Sigmoid colon (tissue), 7 donors: ENCODE data around the gene PIGM. TPM values are rescaled to one million over a fixed set of nuclear protein-coding genes. Genes with fewer than 3 reads are reported as not detected.

Source experiments
- DNase-seq: peaks from one replicate; pipeline ENCODE4 v3.0.0-alpha.2; 2019
- H3K27ac ChIP-seq, 4 donors: fragments of 200-600 bp; sonication (generic); one replicate each; pipeline ENCODE4 v1.5.1; 2016 to 2019; ENCODE audit warnings: mild to moderate bottlenecking in 1 of 4
- H3K27me3 ChIP-seq, 3 donors: fragments of 200-600 bp; sonication (generic); one replicate each; pipeline ENCODE4 v1.5.1; 2019; ENCODE audit warnings: mild to moderate bottlenecking in 1 of 3
- H3K36me3 ChIP-seq, 4 donors: fragments of 200-600 bp; sonication (generic); one replicate each; pipeline ENCODE4 v1.5.1; 2016 to 2019
- H3K4me1 ChIP-seq, 4 donors: fragments of 200-600 bp; sonication (generic); one replicate each; pipeline ENCODE4 v1.5.1; 2017 to 2019
- H3K4me3 ChIP-seq, 4 donors: fragments of 200-600 bp; sonication (generic); one replicate each; pipeline ENCODE4 v1.5.1; 2017 to 2019; ENCODE audit warnings: mild to moderate bottlenecking in 2 of 4, moderate library complexity in 1 of 4
- H3K9me3 ChIP-seq, 4 donors: fragments of 200-600 bp in 3 of 4; sonication (generic) in 3 of 4; one replicate each; pipeline versions ENCODE4 v1.5.1 to v1.6.1; 2013 to 2019
- CTCF ChIP-seq, 4 experiments: fragments of 450-650 bp in 3 of 4; fragments of 200-600 bp in 1 of 4; IDR thresholded peaks; one replicate each; pipeline ENCODE4 v1.5.1; 2016 to 2019; ENCODE audit warnings: antibody characterized with exemption in 4 of 4, mild to moderate bottlenecking in 3 of 4, moderate library complexity in 2 of 4
- EP300 ChIP-seq, 4 donors: sonication (generic); formaldehyde crosslinking; IDR thresholded peaks; one replicate each; pipeline ENCODE4 v1.6.1; 2017; ENCODE audit warnings: antibody characterized with exemption in 4 of 4
- POLR2A ChIP-seq, 2 donors: fragments of 450-650 bp; IDR thresholded peaks; one replicate each; pipeline ENCODE4 v1.6.1; 2016; ENCODE audit warnings: antibody characterized with exemption in 2 of 2, mild to moderate bottlenecking in 2 of 2, moderate library complexity in 2 of 2
- POLR2AphosphoS5 ChIP-seq, 4 donors: sonication (generic); formaldehyde crosslinking; IDR thresholded peaks; one replicate each; pipeline ENCODE4 v1.6.1; 2017; ENCODE audit warnings: antibody characterized with exemption in 4 of 4
- WGBS, 2 donors: extraction: QIAGEN DNeasy Blood & Tissue Kit; methylation state at CpG; one replicate each; pipeline ENCODE4 v1.1.7; 2013; 5-methylcytosine and 5-hydroxymethylcytosine counted together
- intact Hi-C: fragments of 100-400 bp; cut with DNase I; formaldehyde crosslinking; loops from one replicate; pipeline ENCODE4 v1.15.1; 2023
- polyA plus RNA-seq, 3 donors: library from polyadenylated mRNA; stranded (reverse); fragments of 200-250 nt; gene quantifications; one replicate each; pipeline ENCODE4 v1.2.3, GENCODE V29; 2013
- total RNA-seq, 4 donors: library from RNA; depleted of rRNA; stranded (reverse); fragments of >200 nt; gene quantifications; one replicate each; pipeline ENCODE4 v1.1.0, GENCODE V29; 2016
- donor health status: healthy with polysubstance abuse.
- donor health status: Bipolar disorder and iron deficiency.
- donor health status: healthy.

PIGM gene
- total and polyA plus RNA-seq, 7 donors: 0.60 to 4.7 (median 3.6) TPM

GRCh38 chr1:160005070-160005469, 26.7 kb downstream of the PIGM start:
- Histone ChIP-seq H3K27me3 (no peaks in the 10 kb centered on the region), H3K9me3 (no peaks in the 10 kb centered on the region), H3K36me3 (no peaks in the 10 kb centered on the region), H3K4me3 (no peak overlapping the region), H3K27ac (no peak overlapping the region), H3K4me1 (no peaks in the 10 kb centered on the region)
- TF ChIP-seq EP300 (IDR thresholded peaks at IDR 0.05) (no peak), POLR2A (IDR thresholded peaks at IDR 0.05) (no peak), POLR2AphosphoS5 (IDR thresholded peaks at IDR 0.05) (no peak), CTCF (IDR thresholded peaks at IDR 0.05) (no peak)
- WGBS, 2 donors: 71 to 83% methylated on average over 4 of the region's 4 CpGs
- no peak for DNase-seq
- intact Hi-C loops: loop anchor here (5.0 kb wide), 1 partner anchor 223 kb away; the partner anchor contains the start of gene DUSP23

GRCh38 chr1:160004425-160004824, 27.4 kb downstream of the PIGM start:
- no peak overlapping the region for H3K4me3 ChIP-seq
- H3K9me3 ChIP-seq: no peaks in the 10 kb centered on the region
- H3K27me3 ChIP-seq: no peaks in the 10 kb centered on the region
- whole genome bisulfite sequencing, 2 donors: 85 to 87% methylated on average over 2 of the region's 2 CpGs
- no peak for DNase-seq
- H3K4me1 ChIP-seq: no peaks in the 10 kb centered on the region
- TF ChIP-seq CTCF (IDR thresholded peaks at IDR 0.05) (no peak), POLR2AphosphoS5 (IDR thresholded peaks at IDR 0.05) (no peak), POLR2A (IDR thresholded peaks at IDR 0.05) (no peak), EP300 (IDR thresholded peaks at IDR 0.05) (no peak)
- no peaks in the 10 kb centered on the region for H3K36me3 ChIP-seq
- intact Hi-C loops: no loop called here
- H3K27ac ChIP-seq: no peak overlapping the region

- TF ChIP-seq CTCF (IDR thresholded peaks at IDR 0.05) (no peak), POLR2A (IDR thresholded peaks at IDR 0.05) (no peak), EP300 (IDR thresholded peaks at IDR 0.05) (no peak), POLR2AphosphoS5 (IDR thresholded peaks at IDR 0.05) (no peak)
- H3K4me3 ChIP-seq: no peak overlapping the region
- no peaks in the 10 kb centered on the region for H3K9me3 ChIP-seq
- no peak for DNase-seq
- H3K36me3 ChIP-seq: no peaks in the 10 kb centered on the region
- intact Hi-C loops: no loop called here
- H3K4me1 ChIP-seq: no peaks in the 10 kb centered on the region
- H3K27me3 ChIP-seq: no peaks in the 10 kb centered on the region
- no peak overlapping the region for H3K27ac ChIP-seq
- WGBS, 2 donors: 92 to 96% methylated on average over 1 of the region's 1 CpG
These were observed 27.8 kb downstream of the PIGM start for GRCh38 chr1:160004001-160004400.

- Histone ChIP-seq H3K9me3 (no peaks in the 10 kb centered on the region), H3K4me1 (peaks cover 0 to 7% (median 2%) of the 10 kb centered on the region in 4 donors), H3K27ac (no peak overlapping the region), H3K27me3 (no peaks in the 10 kb centered on the region), H3K36me3 (no peaks in the 10 kb centered on the region), H3K4me3 (no peak overlapping the region)
- TF ChIP-seq POLR2AphosphoS5 (IDR thresholded peaks at IDR 0.05) (no peak), CTCF (IDR thresholded peaks at IDR 0.05) (no peak), POLR2A (IDR thresholded peaks at IDR 0.05) (no peak), EP300 (IDR thresholded peaks at IDR 0.05) (no peak)
- 80 to 84% methylated on average over 2 of the region's 2 CpGs for WGBS, 2 donors
- no peak for DNase-seq
- intact Hi-C loops: no loop called here
These were observed 30.4 kb downstream of the PIGM start for GRCh38 chr1:160001440-160001839.

- H3K27ac ChIP-seq: no peak overlapping the region
- H3K36me3 ChIP-seq: no peaks in the 10 kb centered on the region
- intact Hi-C loops: no loop called here
- H3K4me3 ChIP-seq: no peak overlapping the region
- H3K9me3 ChIP-seq: no peaks in the 10 kb centered on the region
- DNase-seq: no peak
- 67 to 79% methylated on average over 4 of the region's 4 CpGs for WGBS, 2 donors
- peaks cover 0 to 10% (median 4%) of the 10 kb centered on the region in 4 donors for H3K4me1 ChIP-seq
- H3K27me3 ChIP-seq: no peaks in the 10 kb centered on the region
- TF ChIP-seq POLR2A (IDR thresholded peaks at IDR 0.05): no peak
- no peak for TF ChIP-seq CTCF (IDR thresholded peaks at IDR 0.05)
- TF ChIP-seq EP300 (IDR thresholded peaks at IDR 0.05): no peak
- TF ChIP-seq POLR2AphosphoS5 (IDR thresholded peaks at IDR 0.05): no peak
These were observed 32.6 kb downstream of the PIGM start for GRCh38 chr1:159999204-159999603.
